GM19035 (cell line): Measurements from ENCODE around the gene PTGDR.

Source experiments
- ATAC-seq: cut with Tn5 transposase; IDR thresholded peaks from one replicate; pipeline ENCODE4 v1.9.1; 2021; ENCODE audit not compliant: unreplicated experiment

The PTGDR gene

DNA sequence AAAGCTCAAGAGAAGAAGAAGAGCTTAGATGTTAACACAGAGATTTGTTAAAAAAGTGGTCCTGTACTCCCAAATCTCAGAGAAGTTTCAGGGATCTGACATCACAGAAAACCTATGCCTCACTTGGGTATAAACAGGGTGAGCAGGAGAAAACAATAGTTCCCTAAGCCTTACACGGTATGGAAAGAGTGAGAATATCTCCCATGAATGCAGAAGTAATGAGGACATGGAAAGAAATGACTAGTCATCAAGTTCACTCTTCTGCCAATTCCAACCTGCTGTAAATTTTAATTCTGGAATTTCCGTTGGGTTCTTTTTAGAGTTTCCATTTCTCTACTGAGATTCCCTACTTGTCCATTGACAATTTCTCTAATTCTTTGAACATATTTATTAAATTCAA lies 40.4 kb downstream of the PTGDR start:
- ATAC-seq, result no peak

DNA sequence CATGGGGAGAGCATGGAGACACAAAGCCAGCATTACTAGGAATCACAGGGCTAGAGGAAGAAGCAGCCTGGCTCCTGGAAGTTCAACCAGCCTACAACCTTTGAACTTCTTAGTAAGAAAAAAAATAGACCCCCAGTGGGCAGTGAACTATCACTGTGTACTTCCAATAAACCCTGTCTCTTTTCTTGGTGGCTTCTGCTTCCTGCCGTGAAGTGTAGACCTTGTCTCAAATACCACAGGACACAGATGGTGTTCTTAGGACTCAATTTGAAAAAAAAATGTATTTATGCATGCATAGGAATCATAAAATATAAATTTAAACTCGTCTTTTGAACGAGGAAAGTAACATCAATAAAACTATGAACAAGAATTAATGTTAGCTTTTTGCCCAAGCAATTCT lies 43.0 kb downstream of the PTGDR start:
- no peak for ATAC-seq

DNA sequence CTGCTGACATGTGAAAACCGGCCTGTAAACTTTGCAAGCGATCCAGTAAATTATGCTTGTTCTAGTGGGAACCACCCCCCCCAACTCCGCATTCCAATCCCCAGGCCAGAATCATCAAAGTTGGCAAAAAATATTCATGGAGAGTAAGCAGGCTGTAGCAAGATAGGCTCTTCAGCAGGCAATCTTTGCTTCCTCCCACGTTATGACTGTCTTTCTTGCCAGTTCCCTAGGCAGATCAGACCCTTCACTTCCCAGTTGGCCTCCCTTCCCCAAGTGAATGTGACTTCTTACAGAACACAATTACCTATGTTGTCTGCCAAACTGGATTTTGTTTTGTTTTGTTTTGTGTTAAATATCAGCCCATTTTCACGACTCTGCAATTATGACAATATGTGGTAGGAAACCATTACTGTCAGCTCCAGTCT lies 45.4 kb downstream of the PTGDR start:
- no peak for ATAC-seq

DNA sequence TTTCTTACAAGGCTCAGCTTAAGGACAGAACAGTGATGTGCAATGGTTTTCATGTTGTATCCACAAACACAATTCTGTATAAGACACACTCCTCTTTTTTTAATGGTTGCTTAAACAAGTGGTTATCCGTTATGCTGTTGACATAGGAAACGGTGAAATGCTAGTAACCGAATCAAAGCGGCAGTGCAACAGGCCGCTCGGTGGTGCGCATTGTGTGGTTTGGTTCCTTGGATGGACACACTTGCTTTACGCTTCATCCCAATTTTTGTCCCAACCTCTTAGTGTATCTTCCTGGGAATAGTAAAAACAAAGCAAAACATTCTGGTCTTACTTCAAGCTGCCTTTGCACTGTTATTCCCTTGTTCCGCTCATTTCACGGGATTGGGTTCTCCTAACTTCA lies 46.0 kb downstream of the PTGDR start:
- no peak for ATAC-seq

DNA sequence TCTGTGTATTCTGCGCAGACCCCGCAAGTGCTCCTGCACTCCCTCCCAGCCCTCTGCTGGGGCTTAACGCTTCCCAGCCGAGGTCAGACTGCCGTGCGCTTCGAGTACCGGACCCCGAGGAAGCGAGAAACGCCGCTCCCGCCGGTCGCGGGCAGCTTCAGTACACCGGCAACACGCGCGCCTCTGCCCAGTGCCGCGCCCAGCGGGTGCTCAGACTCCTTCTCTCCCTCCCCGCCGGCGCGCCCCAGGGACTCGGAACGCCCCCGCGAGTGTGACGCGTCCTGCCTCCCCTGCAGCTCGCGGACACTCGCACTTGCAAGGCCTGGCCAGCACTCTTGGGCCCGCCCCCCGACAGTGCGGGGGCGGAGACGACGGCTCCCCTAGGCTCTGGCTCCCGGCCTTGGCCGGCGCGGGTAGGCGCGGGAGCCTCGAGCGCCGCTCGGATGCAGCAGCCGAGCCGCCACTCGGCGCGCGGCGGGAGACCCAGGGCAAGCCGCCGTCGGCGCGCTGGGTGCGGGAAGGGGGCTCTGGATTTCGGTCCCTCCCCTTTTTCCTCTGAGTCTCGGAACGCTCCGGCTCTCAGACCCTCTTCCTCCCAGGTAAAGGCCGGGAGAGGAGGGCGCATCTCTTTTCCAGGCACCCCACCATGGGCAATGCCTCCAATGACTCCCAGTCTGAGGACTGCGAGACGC lies 46.6 kb downstream of the PTGDR start, which contains the start of gene PTGER2:
PTGER2 (plus strand) TSS at position 410 of the 692 bp plus-strand sequence; CDS start at position 647, 237 bp downstream.
- ATAC-seq, result peak; percentile 57

DNA sequence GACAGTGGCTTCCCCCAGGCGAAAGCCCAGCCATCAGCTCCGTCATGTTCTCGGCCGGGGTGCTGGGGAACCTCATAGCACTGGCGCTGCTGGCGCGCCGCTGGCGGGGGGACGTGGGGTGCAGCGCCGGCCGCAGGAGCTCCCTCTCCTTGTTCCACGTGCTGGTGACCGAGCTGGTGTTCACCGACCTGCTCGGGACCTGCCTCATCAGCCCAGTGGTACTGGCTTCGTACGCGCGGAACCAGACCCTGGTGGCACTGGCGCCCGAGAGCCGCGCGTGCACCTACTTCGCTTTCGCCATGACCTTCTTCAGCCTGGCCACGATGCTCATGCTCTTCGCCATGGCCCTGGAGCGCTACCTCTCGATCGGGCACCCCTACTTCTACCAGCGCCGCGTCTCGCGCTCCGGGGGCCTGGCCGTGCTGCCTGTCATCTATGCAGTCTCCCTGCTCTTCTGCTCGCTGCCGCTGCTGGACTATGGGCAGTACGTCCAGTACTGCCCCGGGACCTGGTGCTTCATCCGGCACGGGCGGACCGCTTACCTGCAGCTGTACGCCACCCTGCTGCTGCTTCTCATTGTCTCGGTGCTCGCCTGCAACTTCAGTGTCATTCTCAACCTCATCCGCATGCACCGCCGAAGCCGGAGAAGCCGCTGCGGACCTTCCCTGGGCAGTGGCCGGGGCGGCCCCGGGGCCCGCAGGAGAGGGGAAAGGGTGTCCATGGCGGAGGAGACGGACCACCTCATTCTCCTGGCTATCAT lies 47.3 kb downstream of the PTGDR start:
- peak; percentile 39 for ATAC-seq

DNA sequence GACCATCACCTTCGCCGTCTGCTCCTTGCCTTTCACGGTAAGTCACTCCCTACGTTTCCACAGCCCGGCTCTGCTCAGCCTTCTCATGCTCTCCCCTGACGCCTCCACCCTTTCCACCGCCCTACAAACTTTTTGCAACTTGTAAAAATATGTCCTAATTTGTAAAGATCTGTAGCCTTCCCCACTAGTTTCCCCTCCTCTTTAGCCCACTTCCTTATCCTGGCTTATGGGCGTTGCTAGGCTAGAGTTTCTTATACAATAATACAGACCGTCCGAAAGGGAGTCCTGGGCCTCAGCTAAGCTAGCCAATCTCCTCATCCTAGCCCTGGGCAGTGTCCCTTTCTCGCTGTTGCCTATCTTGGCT lies 47.8 kb downstream of the PTGDR start:
- ATAC-seq, result peak; percentile 5

DNA sequence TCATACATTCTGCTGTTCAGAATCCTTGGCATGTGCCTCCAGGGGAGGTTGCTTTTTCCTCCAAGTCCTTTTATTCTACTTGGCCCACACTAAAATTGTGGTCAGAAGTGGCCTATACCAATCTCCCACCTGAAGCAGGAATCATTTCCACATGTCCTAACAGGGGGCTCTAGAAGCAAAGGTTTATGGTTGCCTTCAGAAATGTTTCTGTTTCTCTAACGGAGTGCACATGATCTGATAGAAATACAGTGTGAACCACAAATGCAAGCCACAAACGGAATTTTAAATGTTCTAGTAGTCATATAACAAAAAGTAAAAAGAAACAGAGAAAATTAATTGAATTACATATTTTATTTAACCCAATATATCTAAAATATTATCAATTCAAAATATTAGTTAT lies 50.6 kb downstream of the PTGDR start:
- no peak for ATAC-seq

DNA sequence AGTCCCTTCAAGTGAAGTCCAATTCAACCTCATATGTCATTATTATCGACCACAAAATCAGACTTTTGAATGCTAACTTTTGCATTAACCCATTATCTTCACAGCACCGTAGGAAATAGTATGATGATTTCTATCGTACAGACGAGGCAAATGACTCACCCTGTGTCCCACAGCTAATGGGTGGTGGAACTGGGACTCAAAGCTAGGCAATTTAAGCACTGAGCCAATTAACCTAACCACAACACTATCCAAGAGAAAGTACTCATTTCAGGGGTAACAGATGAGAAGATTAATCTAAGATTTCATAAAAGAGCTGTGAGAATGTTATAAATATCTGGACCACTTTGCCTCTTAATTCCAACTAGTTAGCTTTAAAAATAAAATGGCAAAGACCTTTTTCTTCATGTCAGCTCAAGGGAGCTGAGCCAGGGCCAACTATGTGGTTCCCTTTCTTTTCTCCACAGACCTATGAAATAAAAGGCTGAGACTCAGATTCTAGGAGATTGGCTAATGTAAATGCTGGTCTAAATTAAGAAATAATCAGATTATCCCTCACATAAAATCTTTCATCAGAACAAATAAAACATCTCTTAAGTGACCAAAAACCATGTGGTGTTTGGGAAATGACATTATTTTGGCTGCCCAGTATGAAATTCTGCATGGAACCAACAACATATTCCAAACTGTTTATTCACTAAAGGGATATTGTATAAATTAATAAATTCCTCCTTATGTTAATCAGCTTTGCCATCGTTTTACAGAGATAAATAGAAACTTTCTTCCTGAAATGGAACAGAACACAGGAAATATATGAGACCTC lies 51.5 kb downstream of the PTGDR start:
- ATAC-seq, result no peak

DNA sequence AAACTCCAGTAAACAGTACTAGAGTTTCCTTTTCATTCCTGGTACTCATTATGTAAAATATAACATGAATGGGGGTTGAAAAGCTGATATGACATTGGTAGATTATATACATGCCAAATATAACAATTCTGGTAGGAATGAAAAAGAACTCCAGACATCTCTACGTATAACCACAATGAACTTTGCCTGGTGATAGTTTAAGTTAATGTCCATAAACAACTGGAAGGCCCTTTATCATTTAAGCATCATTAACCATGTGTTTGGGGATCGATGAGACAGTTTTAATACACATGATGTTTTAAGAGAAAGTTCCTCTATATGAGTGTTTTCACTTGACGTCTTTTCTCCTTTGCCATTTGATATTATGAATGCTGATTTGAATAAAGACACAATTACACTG lies 52.4 kb downstream of the PTGDR start:
- ATAC-seq, result no peak

DNA sequence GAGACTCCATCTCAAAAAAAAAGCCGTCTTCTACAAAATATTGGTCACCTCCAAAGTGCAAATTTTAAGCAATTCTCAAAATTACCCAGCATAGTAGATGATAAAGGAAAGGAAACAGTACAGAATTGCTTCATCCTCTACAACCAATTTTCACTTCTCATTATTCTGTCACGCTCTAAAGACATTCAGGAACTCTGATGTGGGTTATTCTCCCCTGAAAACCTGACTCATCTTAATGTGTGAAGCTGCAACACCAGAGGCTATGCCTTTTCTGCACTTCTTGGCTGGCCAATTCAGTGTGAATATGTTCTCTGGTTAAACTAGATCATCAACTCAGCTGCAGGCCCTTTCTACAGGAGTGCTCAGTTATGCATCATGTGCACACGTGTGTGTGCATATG lies 57.6 kb downstream of the PTGDR start:
- peak; percentile 92 for ATAC-seq

DNA sequence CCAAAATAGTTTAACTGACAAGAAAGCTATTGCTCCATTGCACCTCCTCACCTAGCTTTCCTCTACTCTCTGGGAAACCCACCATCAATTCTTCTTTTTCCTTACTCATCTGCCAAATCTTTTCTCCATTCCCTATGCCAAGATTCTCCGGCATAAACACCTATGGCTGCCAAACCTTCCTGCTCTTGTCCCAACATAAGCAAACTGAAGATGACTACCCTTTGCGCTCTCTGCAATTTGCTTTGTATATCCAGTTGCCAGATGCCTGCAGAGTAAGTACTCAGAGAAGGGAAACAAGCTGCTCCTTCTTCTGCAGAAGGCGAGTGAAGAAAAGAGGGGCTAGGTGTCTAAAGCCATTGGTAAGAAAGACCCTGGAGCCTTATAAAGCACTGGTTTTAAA lies 58.1 kb downstream of the PTGDR start:
- no peak for ATAC-seq
